Globus pallidus (tissue), 1 donor: ENCODE data around the gene OR8H1.

Experiments used
- DNase-seq: peaks from one replicate; pipeline ENCODE4 v3.0.0-alpha.2; 2015; ENCODE audit warnings: low spot score

Gene OR8H1, protein sequence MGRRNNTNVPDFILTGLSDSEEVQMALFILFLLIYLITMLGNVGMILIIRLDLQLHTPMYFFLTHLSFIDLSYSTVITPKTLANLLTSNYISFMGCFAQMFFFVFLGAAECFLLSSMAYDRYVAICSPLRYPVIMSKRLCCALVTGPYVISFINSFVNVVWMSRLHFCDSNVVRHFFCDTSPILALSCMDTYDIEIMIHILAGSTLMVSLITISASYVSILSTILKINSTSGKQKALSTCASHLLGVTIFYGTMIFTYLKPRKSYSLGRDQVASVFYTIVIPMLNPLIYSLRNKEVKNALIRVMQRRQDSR

DNA sequence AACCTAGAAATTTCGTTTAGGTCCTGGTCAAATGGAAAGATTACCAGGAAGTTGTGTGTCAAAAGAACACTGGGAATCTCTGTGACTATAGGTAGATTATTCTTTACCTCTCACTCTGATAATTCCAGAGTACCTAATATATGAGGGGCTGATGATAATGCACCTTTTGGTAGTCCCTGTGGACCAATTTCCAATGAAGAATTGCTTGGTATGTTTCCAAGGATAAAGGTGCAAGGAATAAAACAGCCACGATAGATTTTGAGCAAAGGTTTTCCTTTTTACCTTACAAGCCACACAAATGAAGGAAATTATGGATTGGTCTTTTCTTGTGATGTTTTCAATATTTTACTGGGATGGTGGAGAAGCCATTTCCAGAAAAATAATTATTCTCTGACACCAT is at the start of gene OR8H1:
Gene OR8H1, minus strand, starts transcription at position 101 of the 400 bp plus-strand sequence. CDS start 1,192 bp downstream, outside the sequence.
- no peak for DNase-seq

DNA sequence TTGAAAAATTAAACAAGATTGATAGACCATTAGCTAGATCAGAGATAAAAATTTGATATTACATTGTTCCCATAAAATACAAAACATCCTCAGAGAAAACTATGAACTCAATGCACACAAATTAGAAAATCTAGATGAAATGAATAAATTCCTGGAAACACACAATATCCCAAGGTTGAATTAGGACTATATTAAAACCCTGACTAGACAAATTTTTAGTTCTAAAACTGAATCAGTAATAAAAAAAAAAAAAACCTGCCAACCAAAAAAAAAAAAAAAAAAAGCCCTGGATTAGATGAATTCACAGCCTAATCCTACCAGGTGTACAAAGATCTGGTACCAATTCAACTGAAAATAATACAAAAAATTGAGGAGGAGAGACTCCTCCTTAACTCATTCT is 48.2 kb upstream of the OR8H1 start:
- no peak for DNase-seq

DNA sequence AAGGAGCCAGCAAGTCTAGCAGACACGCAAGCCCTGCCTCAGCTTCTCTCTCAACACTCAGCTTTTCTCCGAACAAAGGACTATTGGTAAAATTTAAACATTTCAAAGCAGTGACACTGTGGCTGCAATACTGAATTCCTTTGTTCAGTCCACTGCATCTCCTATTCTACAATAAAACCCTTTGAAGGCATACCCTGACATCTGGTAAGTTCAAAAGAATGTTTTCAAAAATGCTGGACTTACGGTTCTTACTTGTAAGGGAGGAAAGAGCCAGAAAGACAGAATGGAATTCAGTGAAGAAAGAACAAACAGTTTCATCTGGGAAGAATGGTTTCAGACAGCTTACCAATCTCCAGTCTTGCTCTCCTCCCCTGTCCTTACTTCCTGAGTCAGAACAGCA is 41.1 kb upstream of the OR8H1 start:
- peak; percentile 8 for DNase-seq

DNA sequence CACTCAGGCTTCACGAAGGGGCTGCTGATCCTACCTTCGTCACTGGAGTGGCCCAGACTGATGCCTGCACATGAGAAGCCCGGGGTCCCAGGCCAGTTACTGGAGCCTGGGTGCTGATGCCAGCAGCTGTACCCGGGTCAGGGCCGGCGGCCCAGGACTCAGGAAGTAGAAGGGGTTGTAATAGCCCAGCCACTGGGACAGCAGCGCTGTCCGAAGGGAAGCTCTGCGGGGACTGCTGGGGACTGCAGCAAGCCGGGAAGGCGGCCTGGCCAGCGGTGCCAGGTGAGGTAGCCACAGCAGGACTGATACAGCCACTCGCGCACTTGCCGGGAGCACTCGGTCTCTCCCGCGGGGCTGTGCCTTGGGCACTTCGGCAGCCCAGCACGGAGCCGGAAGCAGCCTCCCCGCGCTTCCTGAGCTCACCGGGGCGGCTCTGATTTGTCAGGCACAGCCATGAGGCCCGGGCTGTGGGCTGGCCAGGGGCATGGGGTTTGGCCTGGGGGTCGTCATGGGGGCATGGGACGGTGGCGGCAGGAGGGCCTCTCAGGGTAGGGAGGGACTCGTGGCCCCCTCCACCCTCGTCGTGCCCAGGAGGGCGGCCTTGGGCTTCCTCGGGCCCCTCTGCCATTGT is 39.9 kb upstream of the OR8H1 start:
- DNase-seq: no peak

DNA sequence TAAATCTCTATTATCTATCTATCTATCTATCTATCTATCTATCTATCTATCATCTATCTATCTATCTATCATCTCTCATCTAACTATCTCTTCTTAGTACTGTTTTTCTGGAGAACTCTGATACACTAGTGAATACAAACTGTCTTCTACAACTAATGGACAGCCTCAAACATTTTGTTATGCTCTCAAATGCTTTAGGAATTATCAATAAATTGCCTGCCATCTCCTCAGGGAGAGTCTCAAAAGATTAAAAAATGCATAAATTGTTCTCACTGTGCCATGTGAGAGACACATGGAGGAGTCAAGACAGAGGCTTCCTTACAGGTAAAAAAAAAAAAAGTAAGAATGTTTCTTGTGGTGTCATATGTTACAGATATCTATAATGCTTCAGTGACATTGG is 22.8 kb upstream of the OR8H1 start, which contains the start of gene OR8K3:
Gene OR8K3, plus strand, starts transcription at position 301 of the 400 bp plus-strand sequence. CDS start 3,163 bp downstream, outside the sequence.
- DNase-seq: no peak

DNA sequence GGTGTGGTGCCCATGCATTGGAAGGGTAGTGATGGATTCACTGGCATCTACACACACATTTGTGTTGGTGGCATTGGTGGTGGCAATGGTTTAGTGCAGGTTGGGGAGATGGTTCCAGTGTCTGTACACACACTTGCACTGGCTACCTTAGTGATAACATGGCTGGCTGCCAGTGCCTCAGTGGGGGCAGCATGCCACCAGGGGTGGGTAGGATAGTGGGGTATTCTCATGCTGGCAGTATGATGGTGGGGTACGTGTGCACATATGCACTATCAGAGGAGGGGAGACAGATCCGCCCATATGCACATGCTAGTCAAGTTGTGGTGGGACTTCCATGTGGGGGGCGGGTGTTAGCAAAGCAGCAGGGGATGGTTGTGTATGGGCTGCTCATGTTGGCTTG is 15.8 kb upstream of the OR8H1 start:
- DNase-seq: no peak

DNA sequence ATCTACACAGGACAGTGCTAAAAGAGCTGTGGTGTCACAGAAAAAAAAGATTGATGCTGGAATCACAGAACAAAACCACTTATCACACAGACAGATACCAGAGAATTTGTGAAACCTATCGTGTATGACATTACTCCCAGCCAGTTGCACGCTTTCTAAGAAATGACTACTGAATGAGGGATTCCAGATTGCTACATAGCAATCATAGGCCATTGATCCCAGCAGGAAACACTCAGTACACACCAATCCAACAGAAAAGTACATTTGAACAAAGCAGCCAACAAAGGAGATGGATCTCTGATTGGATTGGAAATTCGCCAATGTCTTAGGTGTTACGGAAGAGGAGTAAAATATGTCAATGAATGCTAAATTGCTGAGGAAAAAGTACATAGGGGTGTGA is 4.8 kb upstream of the OR8H1 start:
- DNase-seq: no peak

DNA sequence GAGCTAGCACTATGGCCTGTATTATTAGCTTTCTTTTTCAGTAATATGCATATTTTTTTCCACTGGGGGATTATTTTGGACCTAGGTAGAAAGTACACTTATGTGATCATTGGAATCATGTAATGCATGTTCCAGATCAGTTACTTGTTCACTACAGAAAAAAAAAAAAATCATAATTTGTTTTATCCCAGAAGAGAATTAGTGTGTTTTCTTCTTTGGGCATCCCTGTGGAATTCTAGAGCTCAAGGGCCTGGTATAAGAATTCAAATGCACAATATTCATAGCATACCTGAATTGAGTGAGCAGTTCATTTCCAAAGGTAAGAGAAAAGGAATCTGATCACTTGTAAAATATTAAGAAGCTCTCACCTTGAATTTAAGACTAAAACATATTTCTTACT is 18.2 kb downstream of the OR8H1 start, which contains the start of gene OR5T1:
Gene OR5T1, plus strand, starts transcription at position 301 of the 400 bp plus-strand sequence. CDS start 1,485 bp downstream, outside the sequence.
- no peak for DNase-seq

DNA sequence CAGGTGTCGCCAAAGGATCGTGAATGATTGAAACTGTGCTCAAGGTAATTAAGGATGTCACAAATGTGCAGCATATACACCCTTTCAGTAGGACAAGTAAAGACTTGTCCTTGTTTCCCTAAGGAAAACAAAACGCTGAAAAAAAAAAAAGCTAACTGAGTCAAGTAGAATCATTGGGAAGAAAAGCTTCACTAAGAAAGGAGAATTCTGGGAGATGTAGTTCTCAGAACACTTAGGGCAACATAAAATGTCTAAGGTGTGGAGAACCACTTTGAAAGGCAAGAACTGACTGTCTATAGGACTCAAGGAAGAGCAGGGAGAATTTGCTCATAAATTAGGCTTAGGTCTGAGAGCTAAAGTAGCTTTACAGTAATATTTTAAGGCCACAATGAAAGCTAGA is 21.0 kb downstream of the OR8H1 start:
- no peak for DNase-seq

DNA sequence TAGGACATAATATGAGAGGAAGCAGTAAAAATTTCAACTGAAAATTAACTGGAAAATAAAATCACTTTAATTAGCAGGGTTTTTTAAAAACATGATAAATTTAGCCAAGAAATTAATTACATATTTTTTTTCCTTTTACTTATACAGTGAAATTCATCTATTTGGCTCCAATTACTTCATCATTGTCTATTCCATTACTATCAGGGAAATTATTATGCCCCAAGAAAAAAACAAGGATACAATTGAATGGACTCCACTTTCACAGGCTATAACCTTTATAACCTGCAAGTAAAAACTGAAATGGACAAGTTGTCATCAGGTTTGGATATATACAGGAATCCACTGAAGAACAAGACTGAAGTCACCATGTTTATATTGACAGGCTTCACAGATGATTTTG is 40.1 kb downstream of the OR8H1 start, which contains the start of gene OR5T3:
Gene OR5T3, plus strand, starts transcription at position 301 of the 400 bp plus-strand sequence. Its CDS starts 0 bp downstream, at position 301.
- no peak for DNase-seq
